A673 (cell line): ENCODE data around the gene MMS22L. TPM values are rescaled to one million over a fixed set of nuclear protein-coding genes. Genes with fewer than 3 reads are reported as not detected.

Experiments used
- BruUV-seq: library from RNA; stranded (reverse); fragments of 400-500 nt; replicated peaks from 2 replicates; lab custom pipeline; 2021; lab: Mats Ljungman, UMichigan
- CTCF ChIA-PET: fragments of 300-600 bp; sonication (Branson Sonifier 250); formaldehyde crosslinking; loops from one replicate; lab custom pipeline; 2022; ENCODE audit warnings: antibody characterized with exemption; lab: Charles Lee
- POLR2A ChIA-PET: fragments of 300-600 bp; sonication (Branson Sonifier 250); formaldehyde crosslinking; loops from one replicate; lab custom pipeline; 2022; ENCODE audit warnings: antibody characterized with exemption; ENCODE audit not compliant: low non-redundant PET; lab: Charles Lee
- DNase-seq: peaks from one replicate; pipeline ENCODE4 v3.0.0-alpha.2; 2015; ENCODE audit warnings: low spot score
- H3K27ac ChIP-seq: fragments of 200-600 bp; sonication (generic); 2 replicates; pipeline ENCODE4 v1.5.1; 2016; ENCODE audit warnings: mixed run types, low read depth, mild to moderate bottlenecking, mixed read lengths, antibody characterized with exemption, low read length; ENCODE audit not compliant: poor library complexity, severe bottlenecking
- H3K27me3 ChIP-seq: fragments of 200-600 bp; sonication (generic); replicated peaks from 2 replicates; pipeline ENCODE4 v1.6.1; 2017; ENCODE audit warnings: mixed run types, low read depth, mild to moderate bottlenecking, mixed read lengths, antibody characterized with exemption, low read length; ENCODE audit not compliant: insufficient read depth, poor library complexity
- H3K36me3 ChIP-seq: fragments of 200-600 bp; sonication (generic); 2 replicates; pipeline ENCODE4 v1.6.1; 2016; ENCODE audit warnings: mixed run types, mild to moderate bottlenecking, mixed read lengths, antibody characterized with exemption, low read length; ENCODE audit not compliant: insufficient read depth, poor library complexity, severe bottlenecking
- H3K4me1 ChIP-seq: fragments of 200-600 bp; sonication (generic); 2 replicates; pipeline ENCODE4 v1.6.1; 2017; ENCODE audit warnings: mixed run types, mild to moderate bottlenecking, mixed read lengths, antibody characterized with exemption, low read length; ENCODE audit not compliant: insufficient read depth, poor library complexity, severe bottlenecking
- H3K4me3 ChIP-seq: fragments of 200-600 bp; sonication (generic); 2 replicates; pipeline ENCODE4 v1.5.1; 2016; ENCODE audit warnings: low read depth, mixed run types, mild to moderate bottlenecking, mixed read lengths, low read length; ENCODE audit not compliant: poor library complexity, severe bottlenecking
- H3K9me3 ChIP-seq: fragments of 200-600 bp; sonication (generic); 2 replicates; pipeline ENCODE4 v1.6.1; 2016; ENCODE audit warnings: mixed run types, low read depth, mild to moderate bottlenecking, mixed read lengths, antibody characterized with exemption, low read length; ENCODE audit not compliant: poor library complexity, severe bottlenecking
- CTCF ChIP-seq: fragments of 300-800, 200-600 bp; sonication (generic); conservative IDR thresholded peaks from 2 replicates; pipeline ENCODE4 v1.5.1; 2017; ENCODE audit warnings: low read depth, mild to moderate bottlenecking, antibody characterized with exemption, low read length, moderate library complexity, mixed read lengths
- EZH2 ChIP-seq: fragments of 200-600 bp; sonication (generic); IDR thresholded peaks from 2 replicates; pipeline ENCODE4 v1.6.1; 2017; ENCODE audit warnings: borderline replicate concordance, low read depth, mild to moderate bottlenecking, mixed read lengths, antibody characterized with exemption, low read length; ENCODE audit not compliant: poor library complexity, severe bottlenecking
- intact Hi-C: fragments of 100-400 bp; cut with micrococcal nuclease; formaldehyde crosslinking; loops from one replicate; pipeline ENCODE4 v1.10.0; 2022; ENCODE audit not compliant: unreplicated experiment
- total RNA-seq: library from RNA; stranded (reverse); gene quantifications from 2 replicates; pipeline ENCODE4 v1.2.3, GENCODE V29; 2021

The MMS22L gene
- total RNA-seq, 1 experiment from 2014 or later: 59.2 TPM

DNA sequence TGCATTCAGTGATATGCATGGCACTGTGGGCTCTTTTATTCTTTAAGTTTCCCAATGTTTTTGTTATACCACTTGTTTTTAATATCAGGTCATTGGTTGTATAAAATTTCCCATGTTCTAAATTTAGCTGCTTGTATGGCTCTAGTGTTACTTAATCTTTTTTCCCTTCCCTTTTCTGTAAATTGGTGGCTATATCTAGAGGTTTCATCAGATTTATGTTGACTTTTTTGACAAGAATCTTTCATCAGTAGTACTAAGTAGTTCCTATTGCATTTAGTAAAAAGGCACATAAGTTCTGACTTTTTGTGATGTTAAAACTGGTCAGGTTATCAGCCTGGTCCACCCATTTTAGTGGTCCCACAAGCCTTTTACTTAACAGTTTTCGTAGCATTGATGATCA lies 51.1 kb downstream of the MMS22L start:
- Histone ChIP-seq H3K27me3 (no peaks in the 10 kb centered on the region), H3K4me3 (no peak overlapping the region), H3K9me3 (no peaks in the 10 kb centered on the region), H3K36me3 (peaks cover 33% of the 10 kb centered on the region), H3K27ac (no peak overlapping the region), H3K4me1 (no peaks in the 10 kb centered on the region)
- TF ChIP-seq CTCF (no peak), EZH2 (no peak)
- intact Hi-C loops: no loop called here
- no peak for DNase-seq
- BruUV-seq: no TSS peak
- CTCF ChIA-PET: no interaction called here
- POLR2A ChIA-PET: no interaction called here

- Histone ChIP-seq H3K4me1 (no peaks in the 10 kb centered on the region), H3K36me3 (peaks cover 9% of the 10 kb centered on the region), H3K9me3 (no peaks in the 10 kb centered on the region), H3K27me3 (no peaks in the 10 kb centered on the region), H3K4me3 (no peak overlapping the region), H3K27ac (no peak overlapping the region)
- TF ChIP-seq EZH2 (no peak), CTCF (no peak)
- BruUV-seq: no TSS peak
- ChIA-PET POLR2A (no interaction called here), CTCF (no interaction called here)
- no peak for DNase-seq
- intact Hi-C loops: no loop called here
Observed at GRCh38 chr6:97222903-97223302, 60.1 kb downstream of the MMS22L start.

DNA sequence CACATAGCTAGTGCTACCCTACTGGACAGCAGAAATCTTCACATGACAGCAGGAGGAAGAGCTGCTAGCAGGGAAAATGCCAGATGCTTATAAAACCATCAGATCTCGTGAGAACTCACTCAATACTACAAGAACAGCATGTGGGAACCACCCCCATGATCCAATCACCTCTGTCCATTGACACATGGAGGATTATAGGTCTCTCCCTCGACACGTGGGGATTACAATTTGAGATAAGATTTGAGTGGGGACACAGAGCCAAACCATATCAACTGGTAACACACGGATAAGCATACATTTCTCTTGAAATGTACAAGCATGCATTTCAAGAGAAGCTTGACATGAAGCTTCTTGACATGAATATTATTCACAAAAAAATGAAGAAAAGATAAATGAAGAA lies 64.1 kb downstream of the MMS22L start:
- BruUV-seq: no TSS peak
- Histone ChIP-seq H3K9me3 (no peaks in the 10 kb centered on the region), H3K27ac (no peak overlapping the region), H3K27me3 (no peaks in the 10 kb centered on the region), H3K4me1 (peaks cover 20% of the 10 kb centered on the region), H3K36me3 (no peaks in the 10 kb centered on the region), H3K4me3 (no peak overlapping the region)
- CTCF ChIA-PET: no interaction called here
- intact Hi-C loops: no loop called here
- POLR2A ChIA-PET: no interaction called here
- TF ChIP-seq EZH2: no peak
- no peak for TF ChIP-seq CTCF
- DNase-seq: no peak
